Epithelial cell of esophagus (primary cell): Measurements from ENCODE around the gene GALNT9.

Experiments
- DNase-seq: peaks from one replicate; pipeline ENCODE4 v3.0.0; 2010; ENCODE audit warnings: low read depth
- H3K4me3 ChIP-seq: 2 replicates; pipeline ENCODE4 v1.5.1; 2011; ENCODE audit warnings: mild to moderate bottlenecking, low read length, control low read depth
- CTCF ChIP-seq: IDR thresholded peaks from 2 replicates; pipeline ENCODE4 v1.5.1; 2011; ENCODE audit warnings: low read depth, mild to moderate bottlenecking, low read length, control low read depth, inconsistent platforms; ENCODE audit not compliant: insufficient read depth; ENCODE audit errors: missing control alignments

The GALNT9 gene

GRCh38 chr12:132147423-132148367 lies 181.7 kb downstream of the GALNT9 start:
- H3K4me3 ChIP-seq, result no peak overlapping the region
- DNase-seq, result no peak
- no peak for TF ChIP-seq CTCF

- no peak for TF ChIP-seq CTCF
- no peak overlapping the region for H3K4me3 ChIP-seq
- DNase-seq, result no peak
Observed at GRCh38 chr12:132146772-132147422, 182.5 kb downstream of the GALNT9 start.
